Endothelial cell of umbilical vein (primary cell): ENCODE results near the gene C2CD3.

Source experiments
- EZH2 ChIP-seq: IDR thresholded peaks from 2 replicates; pipeline ENCODE4 v1.6.1; 2012; ENCODE audit warnings: borderline replicate concordance, low read depth, mild to moderate bottlenecking, moderate library complexity, low read length, inconsistent platforms; ENCODE audit not compliant: severe bottlenecking
- GATA2 ChIP-seq: IDR thresholded peaks from 2 replicates; pipeline ENCODE4 v1.7.0; 2011; ENCODE audit warnings: low read depth, mild to moderate bottlenecking, moderate library complexity, mixed read lengths, low read length; ENCODE audit not compliant: insufficient read length, insufficient read depth
- JUN ChIP-seq: IDR thresholded peaks from 2 replicates; pipeline ENCODE4 v1.6.1; 2011; ENCODE audit warnings: borderline replicate concordance, low read depth; ENCODE audit not compliant: insufficient read length, insufficient read depth
- POLR2A ChIP-seq: IDR thresholded peaks from 2 replicates; pipeline ENCODE4 v1.6.1; 2012; ENCODE audit warnings: low read depth, mild to moderate bottlenecking, control low read depth, low read length
- POLR2AphosphoS5 ChIP-seq: IDR thresholded peaks from 2 replicates; pipeline ENCODE4 v1.6.1; 2012; ENCODE audit warnings: low read depth, mild to moderate bottlenecking, control low read depth, low read length, moderate library complexity; ENCODE audit not compliant: insufficient read depth
- TF ChIP-seq, protein P1 (sequence below), 2 donors: IDR thresholded peaks; 1 replicate in 1 of 2; 2 replicates in 1 of 2; pipeline ENCODE4 v1.5.1; 2011; ENCODE audit warnings: low read length in 2 of 2, mild to moderate bottlenecking in 2 of 2, moderate library complexity in 2 of 2, control low read depth in 1 of 2, inconsistent platforms in 1 of 2, low read depth in 1 of 2; ENCODE audit not compliant: insufficient read depth in 1 of 2; ENCODE audit errors: extremely low read depth in 1 of 2
- TF ChIP-seq, protein P2 (sequence below): IDR thresholded peaks from 2 replicates; pipeline ENCODE4 v1.6.1; 2011; ENCODE audit not compliant: insufficient read depth, insufficient read length

DNA sequence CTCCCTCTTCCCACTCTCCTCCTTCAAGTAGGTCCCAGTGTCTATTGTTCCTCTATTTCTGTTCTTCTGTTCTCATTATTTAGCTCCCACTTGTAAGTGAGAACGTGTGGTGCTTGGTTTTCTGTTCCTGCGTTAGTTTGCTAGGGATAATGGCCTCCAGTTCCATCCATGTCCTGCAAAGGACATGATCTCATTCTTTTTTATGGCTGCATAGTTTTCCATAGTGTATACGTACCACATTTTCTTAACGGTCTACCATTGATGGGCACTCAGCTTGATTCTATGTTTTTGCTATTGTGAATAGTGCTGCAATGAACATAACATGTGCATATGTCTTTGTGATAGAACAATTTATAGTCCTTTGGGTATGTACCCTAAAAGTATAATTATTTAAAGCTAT lies 26.2 kb downstream of the C2CD3 start:
- TF ChIP-seq, protein P1, sequence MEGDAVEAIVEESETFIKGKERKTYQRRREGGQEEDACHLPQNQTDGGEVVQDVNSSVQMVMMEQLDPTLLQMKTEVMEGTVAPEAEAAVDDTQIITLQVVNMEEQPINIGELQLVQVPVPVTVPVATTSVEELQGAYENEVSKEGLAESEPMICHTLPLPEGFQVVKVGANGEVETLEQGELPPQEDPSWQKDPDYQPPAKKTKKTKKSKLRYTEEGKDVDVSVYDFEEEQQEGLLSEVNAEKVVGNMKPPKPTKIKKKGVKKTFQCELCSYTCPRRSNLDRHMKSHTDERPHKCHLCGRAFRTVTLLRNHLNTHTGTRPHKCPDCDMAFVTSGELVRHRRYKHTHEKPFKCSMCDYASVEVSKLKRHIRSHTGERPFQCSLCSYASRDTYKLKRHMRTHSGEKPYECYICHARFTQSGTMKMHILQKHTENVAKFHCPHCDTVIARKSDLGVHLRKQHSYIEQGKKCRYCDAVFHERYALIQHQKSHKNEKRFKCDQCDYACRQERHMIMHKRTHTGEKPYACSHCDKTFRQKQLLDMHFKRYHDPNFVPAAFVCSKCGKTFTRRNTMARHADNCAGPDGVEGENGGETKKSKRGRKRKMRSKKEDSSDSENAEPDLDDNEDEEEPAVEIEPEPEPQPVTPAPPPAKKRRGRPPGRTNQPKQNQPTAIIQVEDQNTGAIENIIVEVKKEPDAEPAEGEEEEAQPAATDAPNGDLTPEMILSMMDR (IDR thresholded peaks at IDR 0.05; ENCODE audit: extremely low read depth in 1 of 2, insufficient read depth in 1 of 2, low read depth in 1 of 2, low read length in 2 of 2): no peak
- no peak for TF ChIP-seq POLR2A
- no peak for TF ChIP-seq EZH2
- TF ChIP-seq JUN: no peak
- TF ChIP-seq, protein P2, sequence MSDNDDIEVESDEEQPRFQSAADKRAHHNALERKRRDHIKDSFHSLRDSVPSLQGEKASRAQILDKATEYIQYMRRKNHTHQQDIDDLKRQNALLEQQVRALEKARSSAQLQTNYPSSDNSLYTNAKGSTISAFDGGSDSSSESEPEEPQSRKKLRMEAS: no peak
- no peak for TF ChIP-seq POLR2AphosphoS5
- TF ChIP-seq GATA2: no peak
